ENCODE results near the gene FGGY. TPM values are rescaled to one million over a fixed set of nuclear protein-coding genes. Genes with fewer than 3 reads are reported as not detected.

The FGGY gene
- total and polyA plus RNA-seq, 4 donors, result 16.0 to 67.0 (median 43.4) TPM

GRCh38 chr1:59364037-59364436, 67.1 kb downstream of the FGGY start:
- Histone ChIP-seq H3K27ac (ENCODE audit: low read depth in 1 of 2, low read length in 2 of 2) (no peak overlapping the region), H3K9ac (ENCODE audit: low read depth in 1 of 2, low read length in 2 of 2) (no peak overlapping the region), H3K4me3 (ENCODE audit: low read depth in 1 of 3, low read length in 3 of 3) (no peak overlapping the region), H3K27me3 (ENCODE audit: control insufficient read depth in 4 of 4, insufficient read depth in 4 of 4, low read length in 3 of 4) (no peaks in the 10 kb centered on the region), H3K36me3 (ENCODE audit: control insufficient read depth in 4 of 4, insufficient read depth in 3 of 4, low read depth in 1 of 4, low read length in 3 of 4) (peaks cover 1 to 19% (median 13%) of the 10 kb centered on the region in 4 donors), H3K4me1 (ENCODE audit: control insufficient read depth in 4 of 4, insufficient read depth in 4 of 4, low read length in 3 of 4) (peaks cover 0 to 2% (median 0%) of the 10 kb centered on the region in 4 donors), H3K9me3 (ENCODE audit: control insufficient read depth in 4 of 4, low read length in 3 of 4) (no peaks in the 10 kb centered on the region)
- 95% methylated on average over 2 of the region's 2 CpGs for WGBS
- no peak for TF ChIP-seq RAD21 (IDR thresholded peaks at IDR 0.05)
- no peak for TF ChIP-seq RXRA (IDR thresholded peaks at IDR 0.05)
- TF ChIP-seq EGR1 (IDR thresholded peaks at IDR 0.05; ENCODE audit: low read depth in 2 of 2), result no peak
- no peak for TF ChIP-seq ATF3 (IDR thresholded peaks at IDR 0.05)
- no peak for TF ChIP-seq YY1 (IDR thresholded peaks at IDR 0.05)
- TF ChIP-seq FOXA2 (IDR thresholded peaks at IDR 0.05), result no peak
- TF ChIP-seq, protein P1, sequence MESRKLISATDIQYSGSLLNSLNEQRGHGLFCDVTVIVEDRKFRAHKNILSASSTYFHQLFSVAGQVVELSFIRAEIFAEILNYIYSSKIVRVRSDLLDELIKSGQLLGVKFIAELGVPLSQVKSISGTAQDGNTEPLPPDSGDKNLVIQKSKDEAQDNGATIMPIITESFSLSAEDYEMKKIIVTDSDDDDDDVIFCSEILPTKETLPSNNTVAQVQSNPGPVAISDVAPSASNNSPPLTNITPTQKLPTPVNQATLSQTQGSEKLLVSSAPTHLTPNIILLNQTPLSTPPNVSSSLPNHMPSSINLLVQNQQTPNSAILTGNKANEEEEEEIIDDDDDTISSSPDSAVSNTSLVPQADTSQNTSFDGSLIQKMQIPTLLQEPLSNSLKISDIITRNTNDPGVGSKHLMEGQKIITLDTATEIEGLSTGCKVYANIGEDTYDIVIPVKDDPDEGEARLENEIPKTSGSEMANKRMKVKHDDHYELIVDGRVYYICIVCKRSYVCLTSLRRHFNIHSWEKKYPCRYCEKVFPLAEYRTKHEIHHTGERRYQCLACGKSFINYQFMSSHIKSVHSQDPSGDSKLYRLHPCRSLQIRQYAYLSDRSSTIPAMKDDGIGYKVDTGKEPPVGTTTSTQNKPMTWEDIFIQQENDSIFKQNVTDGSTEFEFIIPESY (IDR thresholded peaks at IDR 0.05), result no peak
- no peak for TF ChIP-seq HNF4A (conservative IDR thresholded peaks at IDR 0.05)
- no peak for TF ChIP-seq FOXA1 (IDR thresholded peaks at IDR 0.05)
- no peak for TF ChIP-seq HNF4G (IDR thresholded peaks at IDR 0.05)
- TF ChIP-seq, protein P2, sequence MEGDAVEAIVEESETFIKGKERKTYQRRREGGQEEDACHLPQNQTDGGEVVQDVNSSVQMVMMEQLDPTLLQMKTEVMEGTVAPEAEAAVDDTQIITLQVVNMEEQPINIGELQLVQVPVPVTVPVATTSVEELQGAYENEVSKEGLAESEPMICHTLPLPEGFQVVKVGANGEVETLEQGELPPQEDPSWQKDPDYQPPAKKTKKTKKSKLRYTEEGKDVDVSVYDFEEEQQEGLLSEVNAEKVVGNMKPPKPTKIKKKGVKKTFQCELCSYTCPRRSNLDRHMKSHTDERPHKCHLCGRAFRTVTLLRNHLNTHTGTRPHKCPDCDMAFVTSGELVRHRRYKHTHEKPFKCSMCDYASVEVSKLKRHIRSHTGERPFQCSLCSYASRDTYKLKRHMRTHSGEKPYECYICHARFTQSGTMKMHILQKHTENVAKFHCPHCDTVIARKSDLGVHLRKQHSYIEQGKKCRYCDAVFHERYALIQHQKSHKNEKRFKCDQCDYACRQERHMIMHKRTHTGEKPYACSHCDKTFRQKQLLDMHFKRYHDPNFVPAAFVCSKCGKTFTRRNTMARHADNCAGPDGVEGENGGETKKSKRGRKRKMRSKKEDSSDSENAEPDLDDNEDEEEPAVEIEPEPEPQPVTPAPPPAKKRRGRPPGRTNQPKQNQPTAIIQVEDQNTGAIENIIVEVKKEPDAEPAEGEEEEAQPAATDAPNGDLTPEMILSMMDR (IDR thresholded peaks at IDR 0.05; ENCODE audit: low read depth, low read length, missing input control), result no peak
- TF ChIP-seq, protein P3, sequence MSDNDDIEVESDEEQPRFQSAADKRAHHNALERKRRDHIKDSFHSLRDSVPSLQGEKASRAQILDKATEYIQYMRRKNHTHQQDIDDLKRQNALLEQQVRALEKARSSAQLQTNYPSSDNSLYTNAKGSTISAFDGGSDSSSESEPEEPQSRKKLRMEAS (IDR thresholded peaks at IDR 0.05), result no peak
- TF ChIP-seq NR2F2 (IDR thresholded peaks at IDR 0.05), result no peak
- TF ChIP-seq JUND (IDR thresholded peaks at IDR 0.05), result no peak
- no peak for TF ChIP-seq SP1 (IDR thresholded peaks at IDR 0.05)
- TF ChIP-seq REST (IDR thresholded peaks at IDR 0.05), result no peak
- no peak for DNase-seq (ENCODE audit: low spot score)

DNA sequence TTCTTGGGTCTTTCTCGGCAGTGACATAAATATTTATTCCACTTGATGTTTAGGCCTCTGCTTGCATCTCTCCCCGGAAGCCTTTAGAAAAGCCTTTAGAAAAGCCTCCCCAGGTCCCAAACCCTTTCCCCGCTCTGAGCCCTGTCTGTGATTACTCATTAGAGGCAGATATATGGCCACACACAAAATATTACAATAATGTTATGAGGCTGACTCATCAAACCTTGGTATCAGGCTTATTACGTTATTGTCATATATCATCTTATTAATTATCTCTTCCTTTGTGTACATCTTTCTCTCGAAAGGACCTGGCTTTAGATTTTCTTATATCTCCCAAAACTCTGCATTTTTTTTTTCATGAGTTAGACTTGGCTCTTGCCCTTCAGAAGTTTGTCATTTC, 69.5 kb downstream of the FGGY start:
- Histone ChIP-seq H3K4me3 (ENCODE audit: low read depth in 1 of 3, low read length in 3 of 3) (no peak overlapping the region), H3K9me3 (ENCODE audit: control insufficient read depth in 4 of 4, low read length in 3 of 4) (no peaks in the 10 kb centered on the region), H3K27ac (ENCODE audit: low read depth in 1 of 2, low read length in 2 of 2) (no peak overlapping the region), H3K27me3 (ENCODE audit: control insufficient read depth in 4 of 4, insufficient read depth in 4 of 4, low read length in 3 of 4) (no peaks in the 10 kb centered on the region), H3K36me3 (ENCODE audit: control insufficient read depth in 4 of 4, insufficient read depth in 3 of 4, low read depth in 1 of 4, low read length in 3 of 4) (peaks cover 1 to 17% (median 12%) of the 10 kb centered on the region in 4 donors), H3K4me1 (ENCODE audit: control insufficient read depth in 4 of 4, insufficient read depth in 4 of 4, low read length in 3 of 4) (peaks cover 0 to 2% (median 0%) of the 10 kb centered on the region in 4 donors), H3K9ac (ENCODE audit: low read depth in 1 of 2, low read length in 2 of 2) (no peak overlapping the region)
- DNase-seq (ENCODE audit: low spot score), result no peak
- 98% methylated on average over 5 of the region's 5 CpGs for WGBS
- TF ChIP-seq FOXA2 (IDR thresholded peaks at IDR 0.05), result no peak
- no peak for TF ChIP-seq SP1 (IDR thresholded peaks at IDR 0.05)
- TF ChIP-seq YY1 (IDR thresholded peaks at IDR 0.05), result no peak
- TF ChIP-seq, protein P2 (IDR thresholded peaks at IDR 0.05; ENCODE audit: low read depth, low read length, missing input control), result no peak
- no peak for TF ChIP-seq HNF4A (conservative IDR thresholded peaks at IDR 0.05)
- TF ChIP-seq JUND (IDR thresholded peaks at IDR 0.05), result no peak
- TF ChIP-seq, protein P3 (IDR thresholded peaks at IDR 0.05), result no peak
- TF ChIP-seq RXRA (IDR thresholded peaks at IDR 0.05), result no peak
- TF ChIP-seq NR2F2 (IDR thresholded peaks at IDR 0.05), result no peak
- TF ChIP-seq REST (IDR thresholded peaks at IDR 0.05), result no peak
- no peak for TF ChIP-seq GABPA (IDR thresholded peaks at IDR 0.05 in 1 of 2, conservative IDR thresholded peaks at IDR 0.05 in 1 of 2)
- no peak for TF ChIP-seq FOXA1 (IDR thresholded peaks at IDR 0.05)

Data from liver (tissue), 9 donors.